OCI-LY7 (cell line): ENCODE measurements around the gene UBE2U.

Experiments
- EZH2phosphoT487 ChIP-seq: fragments of 200-600 bp; sonication (generic); IDR thresholded peaks from 2 replicates; pipeline ENCODE4 v1.6.1; 2018; ENCODE audit warnings: low read depth, borderline replicate concordance, mild to moderate bottlenecking, mixed run types, antibody characterized with exemption, low read length, moderate library complexity, mixed read lengths
- TF ChIP-seq, protein P1 (sequence below): fragments of 200-600 bp; sonication (generic); conservative IDR thresholded peaks from 2 replicates; pipeline ENCODE4 v1.5.1; 2014; ENCODE audit warnings: mild to moderate bottlenecking, antibody characterized with exemption, low read length, moderate library complexity, mixed read lengths

- TF ChIP-seq, protein P1, sequence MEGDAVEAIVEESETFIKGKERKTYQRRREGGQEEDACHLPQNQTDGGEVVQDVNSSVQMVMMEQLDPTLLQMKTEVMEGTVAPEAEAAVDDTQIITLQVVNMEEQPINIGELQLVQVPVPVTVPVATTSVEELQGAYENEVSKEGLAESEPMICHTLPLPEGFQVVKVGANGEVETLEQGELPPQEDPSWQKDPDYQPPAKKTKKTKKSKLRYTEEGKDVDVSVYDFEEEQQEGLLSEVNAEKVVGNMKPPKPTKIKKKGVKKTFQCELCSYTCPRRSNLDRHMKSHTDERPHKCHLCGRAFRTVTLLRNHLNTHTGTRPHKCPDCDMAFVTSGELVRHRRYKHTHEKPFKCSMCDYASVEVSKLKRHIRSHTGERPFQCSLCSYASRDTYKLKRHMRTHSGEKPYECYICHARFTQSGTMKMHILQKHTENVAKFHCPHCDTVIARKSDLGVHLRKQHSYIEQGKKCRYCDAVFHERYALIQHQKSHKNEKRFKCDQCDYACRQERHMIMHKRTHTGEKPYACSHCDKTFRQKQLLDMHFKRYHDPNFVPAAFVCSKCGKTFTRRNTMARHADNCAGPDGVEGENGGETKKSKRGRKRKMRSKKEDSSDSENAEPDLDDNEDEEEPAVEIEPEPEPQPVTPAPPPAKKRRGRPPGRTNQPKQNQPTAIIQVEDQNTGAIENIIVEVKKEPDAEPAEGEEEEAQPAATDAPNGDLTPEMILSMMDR: no peak
- TF ChIP-seq EZH2phosphoT487: no peak
These were observed 37.6 kb downstream of the UBE2U start for GRCh38 chr1:64241069-64241468.
